IPS-11a (cell line): ENCODE data around the gene PDE6A.

Experiments used
- H3K4me3 ChIP-seq: one replicate; pipeline ENCODE4 v1.5.1; 2013; ENCODE audit warnings: low read depth, low read length, control low read depth

The PDE6A gene

DNA sequence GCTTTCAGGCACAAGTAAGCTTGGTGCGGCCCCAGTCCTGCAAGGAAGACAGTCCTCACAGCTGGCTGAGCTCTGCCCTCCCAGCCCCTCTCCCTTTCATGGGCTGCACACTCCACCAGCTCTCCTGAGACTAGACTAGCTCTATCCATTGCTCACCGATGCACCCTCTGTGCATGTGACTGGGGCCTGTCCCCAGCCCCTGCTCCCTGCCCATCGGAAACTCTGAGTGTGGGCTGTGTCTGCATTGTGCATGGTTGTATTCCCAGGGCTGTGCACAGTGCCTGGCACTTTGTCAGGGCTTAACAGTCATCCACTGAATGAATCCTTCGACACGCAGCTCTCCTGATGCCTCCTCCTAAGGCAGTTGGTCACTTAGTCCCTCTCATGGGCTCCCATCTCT is 122.3 kb downstream of the PDE6A start:
- no peak overlapping the region for H3K4me3 ChIP-seq

DNA sequence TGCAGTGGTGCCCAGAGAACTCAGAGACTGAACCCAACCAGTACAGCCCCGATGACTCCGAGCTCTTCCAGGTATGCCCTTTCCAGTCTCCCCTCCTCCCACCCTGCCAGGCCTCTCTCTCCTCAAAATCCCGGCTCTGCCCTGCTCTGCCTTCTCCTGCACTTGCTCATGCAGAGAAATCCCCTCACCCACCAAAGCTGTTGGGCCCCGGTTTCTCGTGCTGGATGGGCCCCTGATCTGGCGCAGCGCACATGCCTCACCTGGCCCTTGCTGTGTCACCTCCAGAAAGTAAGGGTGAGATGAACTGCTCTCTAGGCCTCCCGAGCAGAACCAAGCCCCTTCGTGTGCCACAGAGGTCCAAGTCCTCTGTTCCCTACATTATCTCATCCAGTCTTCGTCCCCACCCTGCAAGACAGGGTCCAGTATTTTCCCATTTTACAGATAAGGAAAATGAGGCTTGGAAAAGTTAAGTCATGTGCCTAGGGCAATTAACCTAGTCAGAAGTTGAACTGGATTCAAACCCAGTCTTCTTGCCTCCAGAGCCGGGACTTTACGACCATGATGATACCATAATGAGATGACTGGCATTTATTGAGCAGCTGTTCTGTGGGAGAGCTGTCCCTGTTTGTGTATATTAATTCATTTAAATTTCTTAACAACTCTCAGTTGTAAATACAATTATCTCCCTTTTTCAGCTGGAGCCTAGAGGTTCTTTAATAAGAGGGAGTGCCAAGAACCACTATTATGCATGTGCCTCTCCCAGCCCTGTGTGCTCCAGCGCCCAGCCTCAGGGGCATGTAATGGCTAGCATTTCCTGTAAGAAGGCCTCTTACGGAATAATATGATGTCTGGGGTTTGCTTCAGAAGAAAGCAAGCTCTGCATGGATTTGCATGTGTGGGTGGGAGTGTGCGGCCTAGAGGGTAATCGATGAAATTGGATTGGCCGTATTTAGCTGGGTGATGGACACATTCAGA is 123.8 kb downstream of the PDE6A start:
- no peak overlapping the region for H3K4me3 ChIP-seq

DNA sequence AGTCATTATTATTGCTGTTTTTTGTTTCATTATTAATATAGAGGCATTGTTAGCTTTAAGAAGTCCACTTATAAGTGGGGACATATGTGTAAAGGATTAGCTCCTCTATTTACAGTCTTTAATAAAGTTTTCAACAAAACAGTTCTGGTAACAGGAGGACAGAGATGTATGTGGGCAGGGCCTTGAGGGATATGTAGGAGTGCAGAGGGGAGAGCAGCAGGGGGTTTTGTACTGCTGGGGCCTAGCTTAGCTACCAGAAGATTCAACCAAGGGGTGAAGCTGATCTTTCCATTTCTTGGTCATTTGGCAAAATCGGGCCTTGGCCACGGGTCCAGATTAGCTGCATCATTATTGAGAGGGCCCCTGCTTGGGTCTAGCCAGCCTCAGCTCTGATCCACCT is 124.6 kb downstream of the PDE6A start:
- H3K4me3 ChIP-seq, result no peak overlapping the region

DNA sequence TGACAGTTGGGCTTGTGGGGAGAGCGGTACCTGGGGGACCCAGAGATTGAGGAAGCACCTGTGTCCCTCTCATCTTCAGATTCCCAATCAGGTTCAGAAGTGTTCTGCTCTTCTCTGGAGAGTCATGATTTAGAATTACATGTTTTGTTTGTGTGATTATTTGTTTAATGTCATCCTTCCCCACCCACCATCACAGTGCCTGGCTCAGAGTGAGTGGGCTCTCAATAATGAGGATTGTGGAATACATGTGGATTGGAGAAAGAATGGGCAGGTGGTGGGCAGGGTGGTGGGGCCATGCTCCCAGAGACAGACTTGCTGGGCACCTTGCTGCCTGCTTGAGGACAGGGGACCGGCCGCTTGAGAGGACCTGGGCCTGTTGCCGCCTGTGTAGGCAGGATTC is 126.5 kb downstream of the PDE6A start:
- no peak overlapping the region for H3K4me3 ChIP-seq

DNA sequence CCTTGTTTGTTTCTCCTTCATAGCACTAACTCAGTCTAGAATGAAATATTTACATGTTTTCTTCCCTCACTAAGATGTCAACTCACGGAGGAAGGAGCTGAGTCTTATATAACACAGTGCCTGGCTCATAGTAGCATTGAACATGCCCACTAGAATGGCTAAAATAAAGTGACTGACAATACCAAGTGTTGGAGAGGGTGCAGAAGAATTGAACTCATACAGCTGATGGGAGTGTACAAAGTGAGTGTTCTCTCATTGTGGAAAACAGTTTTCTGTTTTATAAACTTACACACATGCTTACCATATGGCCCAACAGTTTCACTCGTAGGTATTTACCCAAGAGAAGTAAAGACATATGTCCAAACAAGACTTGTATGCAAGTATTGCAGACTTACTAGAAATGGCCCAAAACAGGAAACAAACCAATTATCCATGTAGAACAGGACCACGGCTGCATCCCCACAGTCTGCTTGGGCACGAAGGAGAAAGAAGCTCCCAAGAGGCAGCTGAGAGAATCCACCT is 127.0 kb downstream of the PDE6A start:
- H3K4me3 ChIP-seq, result no peak overlapping the region

DNA sequence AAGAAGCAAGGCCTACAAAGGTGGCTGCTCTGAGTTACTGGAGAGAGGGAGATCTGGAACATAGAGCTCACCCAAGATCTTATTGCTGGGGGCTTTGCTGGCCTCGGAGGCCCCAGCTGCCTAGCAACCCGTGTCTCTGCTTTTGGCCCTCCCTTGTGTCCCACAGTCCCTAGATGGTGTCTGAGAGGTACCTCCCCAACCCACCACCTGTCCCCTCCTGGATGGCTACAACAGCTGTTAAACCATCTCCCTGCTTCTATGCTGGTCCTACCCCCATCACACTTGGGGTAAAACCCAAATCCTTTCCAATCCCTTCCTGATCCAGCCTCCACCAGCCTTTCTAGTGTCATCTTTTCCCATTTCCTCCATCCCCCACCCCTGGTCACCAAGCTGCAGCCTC is 127.9 kb downstream of the PDE6A start:
- H3K4me3 ChIP-seq, result no peak overlapping the region

DNA sequence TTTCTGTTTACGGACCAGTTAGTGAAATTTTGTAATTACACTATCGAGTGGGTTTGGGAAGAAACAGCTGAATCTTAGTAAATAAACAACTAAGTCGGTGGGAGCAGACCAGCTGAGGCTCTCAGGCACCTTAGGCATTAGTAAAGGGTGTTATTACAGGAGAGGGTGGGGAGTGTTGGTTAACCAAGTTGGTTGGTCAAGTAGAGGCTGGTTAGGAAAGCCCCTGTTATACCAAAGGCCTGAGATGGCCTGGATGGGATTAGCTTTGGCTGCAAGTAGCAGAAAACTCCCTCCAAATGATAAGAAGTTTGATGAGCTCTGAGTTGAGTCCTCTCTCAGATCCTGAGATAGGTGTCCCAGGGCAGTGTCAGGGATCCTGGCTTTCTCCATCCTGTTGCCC is 133.1 kb downstream of the PDE6A start:
- no peak overlapping the region for H3K4me3 ChIP-seq

DNA sequence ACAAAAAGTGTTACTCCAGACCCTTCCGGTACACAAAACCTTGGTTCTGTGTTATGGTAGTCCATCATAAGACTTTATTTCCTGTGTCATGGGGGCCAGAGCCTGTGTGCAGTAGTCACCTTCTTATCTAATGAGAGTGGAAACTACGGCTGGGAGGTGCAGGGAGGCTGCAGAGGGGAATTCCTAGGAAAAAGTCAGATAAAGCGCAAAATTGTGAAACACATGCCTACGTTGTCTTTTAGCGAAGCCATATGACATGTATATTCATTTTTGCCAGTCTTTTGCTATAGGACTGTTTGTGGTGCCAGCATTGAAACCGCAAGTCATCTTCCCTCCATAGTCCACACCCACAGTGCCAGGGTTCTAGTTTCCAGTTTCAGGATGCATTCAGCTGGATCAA is 133.7 kb downstream of the PDE6A start:
- no peak overlapping the region for H3K4me3 ChIP-seq

DNA sequence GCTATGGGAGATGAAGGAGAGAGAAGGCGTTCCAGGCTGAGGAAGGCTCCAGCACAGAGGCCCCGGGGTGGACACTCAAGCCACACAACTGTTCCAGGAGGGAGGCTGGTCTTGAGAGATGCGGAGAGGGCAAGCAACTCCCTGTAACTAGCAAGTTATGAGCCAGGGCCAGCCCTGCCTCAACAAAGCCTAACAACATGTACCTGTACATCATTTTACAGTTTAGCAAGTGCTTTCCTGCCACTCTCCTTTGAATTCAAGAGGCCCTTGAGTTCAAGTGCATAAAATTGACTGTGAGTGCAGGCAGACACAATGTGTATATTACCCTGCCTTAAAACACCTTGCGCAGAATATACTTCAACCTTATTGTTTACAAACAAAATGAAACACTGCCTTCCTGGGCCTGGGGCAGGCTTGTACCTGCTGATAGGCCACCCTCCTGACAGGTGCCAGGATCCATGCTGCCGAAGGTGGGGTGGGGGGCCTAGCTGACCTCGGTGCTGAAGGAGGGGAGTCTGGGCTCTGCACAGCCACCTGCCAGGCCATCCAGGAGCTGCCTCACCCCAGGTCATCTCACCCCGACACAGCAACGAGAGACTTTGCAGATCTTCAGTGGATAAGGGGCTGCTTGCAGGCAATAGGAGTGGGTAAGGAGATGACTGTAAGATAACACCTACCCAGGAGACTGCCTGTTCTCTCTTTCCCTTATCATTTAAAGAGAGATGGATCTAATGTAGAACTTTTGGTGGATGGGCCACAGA is 134.5 kb downstream of the PDE6A start:
- no peak overlapping the region for H3K4me3 ChIP-seq

DNA sequence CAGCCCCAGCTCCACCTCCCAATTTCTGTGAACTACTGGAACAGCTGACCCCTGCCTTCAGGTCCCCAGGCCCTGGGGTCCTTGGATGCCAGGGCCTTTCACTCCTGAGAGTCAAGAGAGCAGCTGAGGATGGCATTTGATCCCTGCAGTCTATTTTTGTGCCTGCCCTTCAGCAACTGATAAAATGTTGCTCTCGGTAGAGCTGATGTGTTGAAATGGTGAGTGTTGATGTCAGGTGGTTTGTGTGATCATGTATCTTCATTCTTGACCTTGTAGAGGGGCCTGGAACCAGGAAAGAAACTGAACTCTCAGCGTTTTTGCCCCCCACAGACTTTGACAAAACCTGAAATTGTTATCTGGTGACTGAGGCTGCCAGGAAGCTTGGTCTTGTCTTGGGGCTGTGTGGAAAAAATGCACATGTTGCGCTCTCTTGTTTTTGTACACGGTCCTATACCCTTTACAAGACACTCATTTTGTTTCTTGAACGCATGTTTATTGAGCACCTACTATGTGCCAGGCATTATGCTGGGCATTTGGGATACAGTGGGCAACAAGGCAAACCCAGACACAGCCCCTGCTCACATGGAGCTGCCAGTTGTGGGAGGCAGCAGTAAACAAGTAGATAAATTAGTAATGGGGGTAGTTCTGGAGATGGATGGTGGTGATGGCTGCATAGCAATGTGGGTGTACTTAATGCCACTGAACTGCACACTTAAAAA is 136.2 kb downstream of the PDE6A start:
- H3K4me3 ChIP-seq, result no peak overlapping the region
